ENCODE data around the gene PRKCH. TPM values are rescaled to one million over a fixed set of nuclear protein-coding genes. Genes with fewer than 3 reads are reported as not detected.

Gene PRKCH
- total and polyA plus RNA-seq, 9 of the 15 experiments (the other 6 are each of a cell fraction or from before 2014, with no cell fraction given): 0.61 to 4.4 (median 4.0) TPM

GRCh38 chr14:61322799-61323290 lies 1.5 kb downstream of the PRKCH start:
- Histone ChIP-seq H3K79me2 (ENCODE audit: control insufficient read depth, insufficient read depth, low read length) (no peaks in the 10 kb centered on the region; the same call in 2 of the 3 replicates), H4K20me1 (replicated peaks; ENCODE audit: control insufficient read depth, insufficient read depth, low read length) (no peaks in the 10 kb centered on the region), H3K9me3 (replicated peaks; ENCODE audit: control insufficient read depth, insufficient read depth, low read depth, low read length) (no peaks in the 10 kb centered on the region), H3K4me2 (ENCODE audit: insufficient read depth, low read length) (peak overlapping the region; percentile 68), H3K27ac (ENCODE audit: extremely low read depth, low read depth, low read length) (no peak overlapping the region), H3K9me1 (ENCODE audit: control insufficient read depth, insufficient read depth, low read length) (no peaks in the 10 kb centered on the region), H3K27me3 (ENCODE audit: control insufficient read depth in 2 of 2, insufficient read depth in 2 of 2, low read length in 2 of 2) (no peaks in the 10 kb centered on the region), H3K36me3 (ENCODE audit: control insufficient read depth, insufficient read depth, low read length) (no peaks in the 10 kb centered on the region), H2AFZ (ENCODE audit: low read depth, low read length) (peak overlapping the region; percentile 47), H3K4me3 (peak overlapping the region; percentile 38), H3K9ac (ENCODE audit: insufficient read depth in 1 of 2, low read depth in 2 of 2, low read length in 2 of 2) (peak overlapping the region; percentile 30 to 87; a peak in 3 of 4 replicates), H3K4me1 (replicated peaks in 1 of 2; ENCODE audit: control insufficient read depth in 2 of 2, insufficient read depth in 2 of 2, low read length in 2 of 2) (peaks cover 0 to 19% of the 10 kb centered on the region in 2 experiments; a peak in 3 of 5 replicates)
- BruUV-seq (replicated peaks): TSS peak; percentile 34
- ChIA-PET CTCF (ENCODE audit: low intra/inter-chr PET ratio) (no interaction called here), POLR2A (interaction anchor here (0.8 to 1.2 kb wide), 2 partner anchors 24 to 828 kb away, joined by 3 to 4 read pairs; no protein-coding TSS in a partner anchor)
- DNase-seq (ENCODE audit: extremely low read depth in 1 of 4, low spot score in 3 of 4) (no peak), ATAC-seq (no peak), FAIRE-seq (no peak)
- in situ Hi-C loops (cut with MboI): no loop called here
- intact Hi-C loops (cut with micrococcal nuclease): no loop called here
- 13% methylated on average over 13 of the region's 13 CpGs for WGBS (ENCODE audit: insufficient coverage, low coverage, missing lambda C conversion rate)
- no peak for TF ChIP-seq ZNF584 (CRISPR knock-in tag; IDR thresholded peaks at IDR 0.05; ENCODE audit: low read depth)
- TF ChIP-seq CHD2 (IDR thresholded peaks at IDR 0.05; ENCODE audit: low read depth, low read length): peak; percentile 22; the same call in 1 of the 2 replicates
- TF ChIP-seq MTA3 (IDR thresholded peaks at IDR 0.05; ENCODE audit: borderline replicate concordance): no peak
- TF ChIP-seq NCOA4 (IDR thresholded peaks at IDR 0.05; ENCODE audit: partially characterized antibody): no peak
- TF ChIP-seq TEAD2 (tag; IDR thresholded peaks at IDR 0.05): no peak
- no peak for TF ChIP-seq CTBP1 (IDR thresholded peaks at IDR 0.05; ENCODE audit: borderline replicate concordance)

GRCh38 chr14:61323970-61324369 lies 2.6 kb downstream of the PRKCH start:
- H3K27ac ChIP-seq (ENCODE audit: extremely low read depth, low read depth, low read length): no peak overlapping the region
- DNase-seq (ENCODE audit: extremely low read depth in 1 of 4, low spot score in 3 of 4): no peak
- H3K4me3 ChIP-seq: no peak overlapping the region
- H3K9ac ChIP-seq (ENCODE audit: insufficient read depth in 1 of 2, low read depth in 2 of 2, low read length in 2 of 2): no peak overlapping the region
- H3K79me2 ChIP-seq (ENCODE audit: control insufficient read depth, insufficient read depth, low read length): no peaks in the 10 kb centered on the region; the same call in 2 of the 3 replicates
- H3K27me3 ChIP-seq (ENCODE audit: control insufficient read depth in 2 of 2, insufficient read depth in 2 of 2, low read length in 2 of 2): no peaks in the 10 kb centered on the region
- H3K4me1 ChIP-seq (replicated peaks in 1 of 2; ENCODE audit: control insufficient read depth in 2 of 2, insufficient read depth in 2 of 2, low read length in 2 of 2): peaks cover 0 to 19% of the 10 kb centered on the region in 2 experiments; a peak in 3 of 5 replicates
- H3K9me1 ChIP-seq (ENCODE audit: control insufficient read depth, insufficient read depth, low read length): no peaks in the 10 kb centered on the region
- no peak for ATAC-seq
- H4K20me1 ChIP-seq (replicated peaks; ENCODE audit: control insufficient read depth, insufficient read depth, low read length): no peaks in the 10 kb centered on the region
- no peaks in the 10 kb centered on the region for H3K9me3 ChIP-seq (replicated peaks; ENCODE audit: control insufficient read depth, insufficient read depth, low read depth, low read length)
- in situ Hi-C loops (cut with MboI) (no loop called here), intact Hi-C loops (cut with micrococcal nuclease) (no loop called here)
- WGBS (ENCODE audit: insufficient coverage, low coverage, missing lambda C conversion rate): 23% methylated on average over 5 of the region's 6 CpGs
- no peak overlapping the region for H3K4me2 ChIP-seq (ENCODE audit: insufficient read depth, low read length)
- no peaks in the 10 kb centered on the region for H3K36me3 ChIP-seq (ENCODE audit: control insufficient read depth, insufficient read depth, low read length)
- no peak overlapping the region for H2AFZ ChIP-seq (ENCODE audit: low read depth, low read length)
- CTCF ChIA-PET (ENCODE audit: low intra/inter-chr PET ratio): no interaction called here
- no peak for FAIRE-seq
- BruUV-seq (replicated peaks): no TSS peak
- POLR2A ChIA-PET: no interaction called here
- TF ChIP-seq IRF2 (CRISPR knock-in tag; IDR thresholded peaks at IDR 0.05) (no peak), ZNF12 (CRISPR knock-in tag; IDR thresholded peaks at IDR 0.05) (no peak), HCFC1 (IDR thresholded peaks at IDR 0.05; ENCODE audit: low read depth, low read length) (no peak), CBX5 (IDR thresholded peaks at IDR 0.05; ENCODE audit: borderline replicate concordance, low read depth) (no peak), YY1 (IDR thresholded peaks at IDR 0.05; ENCODE audit: borderline replicate concordance in 1 of 3, control insufficient read depth in 1 of 3, extremely low read depth in 1 of 3, insufficient read depth in 3 of 3, insufficient read length in 1 of 3, insufficient replicate concordance in 2 of 3, low read depth in 1 of 3, low read length in 2 of 3) (no peak), ID3 (CRISPR knock-in tag; IDR thresholded peaks at IDR 0.05) (no peak), ID3 (tag; IDR thresholded peaks at IDR 0.05) (no peak), CHCHD3 (CRISPR knock-in tag; IDR thresholded peaks at IDR 0.05) (no peak), ZNF184 (CRISPR knock-in tag; IDR thresholded peaks at IDR 0.05) (no peak), FOXA3 (CRISPR knock-in tag; conservative IDR thresholded peaks at IDR 0.05 in 1 of 2, IDR thresholded peaks at IDR 0.05 in 1 of 2) (no peak), WHSC1 (IDR thresholded peaks at IDR 0.05; ENCODE audit: low read length) (no peak), ZNF644 (tag; IDR thresholded peaks at IDR 0.05; ENCODE audit: low read depth) (no peak)
